ENCODE results near the gene DMRTB1. TPM values are rescaled to one million over a fixed set of nuclear protein-coding genes. Genes with fewer than 3 reads are reported as not detected.

DMRTB1 gene
- total and polyA plus RNA-seq, 9 of the 15 experiments (the other 6 are each of a cell fraction or from before 2014, with no cell fraction given) = 0.06 to 0.35 (median 0.13) TPM; not detected in 3

- TF ChIP-seq FOXO4 (CRISPR knock-in tag; IDR thresholded peaks at IDR 0.05) (no peak), MYBL2 (IDR thresholded peaks at IDR 0.05; ENCODE audit: low read depth) (peak; percentile 34; the same call in 1 of the 2 replicates), MYBL2 (CRISPR knock-in tag; IDR thresholded peaks at IDR 0.05; ENCODE audit: borderline replicate concordance) (no peak), E2F6 (IDR thresholded peaks at IDR 0.05; ENCODE audit: borderline replicate concordance in 1 of 2, extremely low read depth in 1 of 2, insufficient read depth in 1 of 2, insufficient read length in 1 of 2, low read depth in 1 of 2, low read length in 1 of 2, poor library complexity in 1 of 2, severe bottlenecking in 1 of 2) (no peak), HDGF (IDR thresholded peaks at IDR 0.05) (no peak), POLR3G (IDR thresholded peaks at IDR 0.05; ENCODE audit: extremely low read depth, insufficient read length, insufficient replicate concordance) (no peak), ZNF212 (CRISPR knock-in tag; IDR thresholded peaks at IDR 0.05) (no peak), SMAD2 (IDR thresholded peaks at IDR 0.05; ENCODE audit: low read depth, low read length) (no peak), RBM15 (IDR thresholded peaks at IDR 0.05; ENCODE audit: insufficient read depth, low read length) (no peak)
These were observed 11.8 kb upstream of the DMRTB1 start (continued) for GRCh38 chr1:53447413-53447812.

Measured in K562 (cell line).